HEK293 (cell line): ENCODE data around the gene PTPRO.
A peak's percentile ranks its signal among the peaks of the same experiment; 100 is the strongest.

ENCODE experiments used
- BCL11B ChIP-seq: fragments of 450-650 bp; formaldehyde crosslinking; IDR thresholded peaks from 2 replicates; pipeline ENCODE4 v1.5.1; 2016; ENCODE audit warnings: low read depth, missing biosample characterization, missing genetic modification characterization
- FEZF1 ChIP-seq: fragments of 450-650 bp; formaldehyde crosslinking; IDR thresholded peaks from 2 replicates; pipeline ENCODE4 v1.5.1; 2016; ENCODE audit warnings: missing biosample characterization, missing genetic modification characterization
- PRDM1 ChIP-seq: fragments of 450-650 bp; formaldehyde crosslinking; IDR thresholded peaks from 2 replicates; pipeline ENCODE4; 2016; ENCODE audit warnings: missing biosample characterization, missing genetic modification characterization
- SCRT2 ChIP-seq: fragments of 450-650 bp; formaldehyde crosslinking; IDR thresholded peaks from 2 replicates; pipeline ENCODE4 v1.5.1; 2016; ENCODE audit warnings: missing biosample characterization, missing genetic modification characterization
- SETDB1 ChIP-seq: IDR thresholded peaks from one replicate; pipeline ENCODE4 v1.6.1; 2017; ENCODE audit warnings: mild to moderate bottlenecking, low read length, moderate library complexity, mixed read lengths; ENCODE audit not compliant: insufficient read length
- ZBTB17 ChIP-seq: fragments of 450-650 bp; formaldehyde crosslinking; IDR thresholded peaks from 2 replicates; pipeline ENCODE4 v1.5.1; 2016; ENCODE audit warnings: missing biosample characterization, missing genetic modification characterization
- ZBTB21 ChIP-seq: fragments of 450-650 bp; formaldehyde crosslinking; IDR thresholded peaks from 2 replicates; pipeline ENCODE4 v1.5.1; 2017; ENCODE audit warnings: missing biosample characterization, missing genetic modification characterization
- ZFP37 ChIP-seq: fragments of 450-650 bp; formaldehyde crosslinking; IDR thresholded peaks from 2 replicates; pipeline ENCODE4 v1.5.1; 2016; ENCODE audit warnings: missing biosample characterization, missing genetic modification characterization
- ZIC2 ChIP-seq: fragments of 450-650 bp; formaldehyde crosslinking; IDR thresholded peaks from 2 replicates; pipeline ENCODE4 v1.5.1; 2016; ENCODE audit warnings: missing biosample characterization, missing genetic modification characterization
- ZNF146 ChIP-seq: fragments of 450-650 bp; formaldehyde crosslinking; IDR thresholded peaks from 2 replicates; pipeline ENCODE4 v1.5.1; 2016; ENCODE audit warnings: missing biosample characterization, missing genetic modification characterization
- ZNF174 ChIP-seq: fragments of 450-650 bp; formaldehyde crosslinking; IDR thresholded peaks from 2 replicates; pipeline ENCODE4 v1.5.0; 2017; ENCODE audit warnings: missing biosample characterization, mild to moderate bottlenecking, missing genetic modification characterization
- ZNF19 ChIP-seq: fragments of 450-650 bp; formaldehyde crosslinking; IDR thresholded peaks from 2 replicates; pipeline ENCODE4; 2016; ENCODE audit warnings: missing biosample characterization, missing genetic modification characterization, low read depth
- ZNF202 ChIP-seq: fragments of 450-650 bp; formaldehyde crosslinking; IDR thresholded peaks from 2 replicates; pipeline ENCODE4 v1.5.1; 2016; ENCODE audit warnings: missing biosample characterization, missing genetic modification characterization, borderline replicate concordance
- ZNF394 ChIP-seq: fragments of 450-650 bp; formaldehyde crosslinking; IDR thresholded peaks from 2 replicates; pipeline ENCODE4 v1.5.1; 2016; ENCODE audit warnings: missing biosample characterization, missing genetic modification characterization, mild to moderate bottlenecking, moderate library complexity, borderline replicate concordance
- ZNF514 ChIP-seq: fragments of 450-650 bp; formaldehyde crosslinking; IDR thresholded peaks from 2 replicates; pipeline ENCODE4 v1.5.1; 2016; ENCODE audit warnings: missing biosample characterization, missing genetic modification characterization
- ZNF530 ChIP-seq: fragments of 450-650 bp; formaldehyde crosslinking; IDR thresholded peaks from 2 replicates; pipeline ENCODE4 v1.5.1; 2016; ENCODE audit warnings: low read depth, missing biosample characterization, missing genetic modification characterization
- ZNF623 ChIP-seq: fragments of 450-650 bp; formaldehyde crosslinking; IDR thresholded peaks from 2 replicates; pipeline ENCODE4 v1.5.1; 2016; ENCODE audit warnings: missing biosample characterization, missing genetic modification characterization
- ZNF629 ChIP-seq: fragments of 450-650 bp; formaldehyde crosslinking; IDR thresholded peaks from 2 replicates; pipeline ENCODE4 v1.5.1; 2017; ENCODE audit warnings: missing biosample characterization, missing genetic modification characterization
- ZNF664 ChIP-seq: fragments of 450-650 bp; formaldehyde crosslinking; IDR thresholded peaks from 2 replicates; pipeline ENCODE4 v1.5.1; 2016; ENCODE audit warnings: missing biosample characterization, missing genetic modification characterization
- ZNF677 ChIP-seq: fragments of 450-650 bp; IDR thresholded peaks from 2 replicates; pipeline ENCODE4 v1.5.0; 2018; ENCODE audit warnings: missing biosample characterization, mild to moderate bottlenecking, missing genetic modification characterization, moderate library complexity
- ZNF747 ChIP-seq: fragments of 450-650 bp; formaldehyde crosslinking; IDR thresholded peaks from 2 replicates; pipeline ENCODE4 v1.5.1; 2016; ENCODE audit warnings: missing biosample characterization, missing genetic modification characterization
- ZNF777 ChIP-seq: fragments of 450-650 bp; formaldehyde crosslinking; IDR thresholded peaks from 2 replicates; pipeline ENCODE4 v1.5.1; 2017; ENCODE audit warnings: missing biosample characterization, missing genetic modification characterization, borderline replicate concordance
- ZNF830 ChIP-seq: fragments of 450-650 bp; IDR thresholded peaks from 2 replicates; pipeline ENCODE4 v1.5.0; 2018; ENCODE audit warnings: missing biosample characterization, missing genetic modification characterization, low read depth, mild to moderate bottlenecking, moderate library complexity
- ZSCAN23 ChIP-seq: fragments of 450-650 bp; formaldehyde crosslinking; IDR thresholded peaks from 2 replicates; pipeline ENCODE4 v1.5.1; 2016; ENCODE audit warnings: missing biosample characterization, missing genetic modification characterization
- ZXDB ChIP-seq: fragments of 450-650 bp; formaldehyde crosslinking; IDR thresholded peaks from 2 replicates; pipeline ENCODE4 v1.5.1; 2016; ENCODE audit warnings: missing biosample characterization, missing genetic modification characterization
- TF ChIP-seq, protein P1 (sequence below): fragments of 450-650 bp; formaldehyde crosslinking; IDR thresholded peaks from 2 replicates; pipeline ENCODE4 v1.5.1; 2016; ENCODE audit warnings: missing biosample characterization, missing genetic modification characterization
- TF ChIP-seq, protein P2 (sequence below): fragments of 450-650 bp; formaldehyde crosslinking; IDR thresholded peaks from 2 replicates; pipeline ENCODE4 v1.5.1; 2017; ENCODE audit warnings: missing biosample characterization, missing genetic modification characterization
- TF ChIP-seq, protein P3 (sequence below): fragments of 450-650 bp; formaldehyde crosslinking; IDR thresholded peaks from 2 replicates; pipeline ENCODE4 v1.5.0; 2017; ENCODE audit warnings: missing biosample characterization, missing genetic modification characterization, borderline replicate concordance
- TF ChIP-seq, protein P4 (sequence below): sonication (generic); formaldehyde crosslinking; IDR thresholded peaks from 2 replicates; pipeline ENCODE4 v1.8.1; 2022; ENCODE audit warnings: mild to moderate bottlenecking, moderate library complexity, missing genetic modification reagents
- TF ChIP-seq, protein P5 (sequence below): fragments of 450-650 bp; formaldehyde crosslinking; IDR thresholded peaks from 2 replicates; pipeline ENCODE4 v1.5.1; 2017; ENCODE audit warnings: missing biosample characterization, missing genetic modification characterization
- TF ChIP-seq, protein P6 (sequence below): fragments of 450-650 bp; IDR thresholded peaks from 2 replicates; pipeline ENCODE4 v1.5.1; 2018; ENCODE audit warnings: missing biosample characterization, mild to moderate bottlenecking, missing genetic modification characterization

The PTPRO gene

DNA sequence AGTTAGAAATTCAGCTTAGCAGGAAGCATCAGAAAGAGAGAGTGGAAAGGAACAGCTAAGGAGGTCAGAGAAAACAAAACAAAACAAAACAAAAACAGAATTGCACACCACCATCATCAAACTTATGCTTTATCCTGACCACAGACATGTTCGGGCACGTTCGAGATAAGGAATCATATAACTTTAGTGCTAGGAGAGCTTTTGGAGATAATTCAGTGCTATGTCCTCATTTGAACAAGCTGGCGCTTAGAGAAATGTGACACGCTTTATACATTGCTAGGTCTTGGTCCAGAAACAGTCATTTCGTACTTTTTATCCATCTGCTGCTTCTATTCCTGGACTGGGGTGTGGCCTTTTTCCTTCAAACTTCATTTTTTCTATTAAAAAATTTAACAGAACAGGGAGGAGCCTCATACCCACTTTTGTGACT is 213.1 kb downstream of the PTPRO start (continued):
- TF ChIP-seq ZNF629 = no peak
- TF ChIP-seq ZNF664 (tag by site-specific recombination) = 0 out of 2 replicates have a peak, but pooled peaks have one; percentile 24
- no peak for TF ChIP-seq ZNF146
- TF ChIP-seq ZNF394 (tag by site-specific recombination) = no peak
- TF ChIP-seq SCRT2 = no peak
- TF ChIP-seq SETDB1 = peak; percentile 68
- TF ChIP-seq ZNF677 (tag by site-specific recombination) = no peak
- no peak for TF ChIP-seq ZNF623 (tag by site-specific recombination)
- no peak for TF ChIP-seq ZNF747 (tag by site-specific recombination)
- TF ChIP-seq ZFP37 = no peak
- TF ChIP-seq FEZF1 (tag by site-specific recombination) = peak; percentile 57; the same call in 1 of the 2 replicates
- TF ChIP-seq ZXDB (tag by site-specific recombination) = peak; percentile 33; the same call in 1 of the 2 replicates
- TF ChIP-seq, protein P1, sequence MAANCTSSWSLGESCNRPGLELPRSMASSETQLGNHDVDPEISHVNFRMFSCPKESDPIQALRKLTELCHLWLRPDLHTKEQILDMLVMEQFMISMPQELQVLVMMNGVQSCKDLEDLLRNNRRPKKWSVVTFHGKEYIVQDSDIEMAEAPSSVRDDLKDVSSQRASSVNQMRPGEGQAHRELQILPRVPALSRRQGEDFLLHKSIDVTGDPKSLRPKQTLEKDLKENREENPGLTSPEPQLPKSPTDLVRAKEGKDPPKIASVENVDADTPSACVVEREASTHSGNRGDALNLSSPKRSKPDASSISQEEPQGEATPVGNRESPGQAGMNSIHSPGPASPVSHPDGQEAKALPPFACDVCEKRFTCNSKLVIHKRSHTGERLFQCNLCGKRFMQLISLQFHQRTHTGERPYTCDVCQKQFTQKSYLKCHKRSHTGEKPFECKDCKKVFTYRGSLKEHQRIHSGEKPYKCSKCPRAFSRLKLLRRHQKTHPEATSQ = no peak
- no peak for TF ChIP-seq ZIC2 (tag by site-specific recombination)
- TF ChIP-seq ZNF202 (tag by site-specific recombination) = no peak
- TF ChIP-seq, protein P2, sequence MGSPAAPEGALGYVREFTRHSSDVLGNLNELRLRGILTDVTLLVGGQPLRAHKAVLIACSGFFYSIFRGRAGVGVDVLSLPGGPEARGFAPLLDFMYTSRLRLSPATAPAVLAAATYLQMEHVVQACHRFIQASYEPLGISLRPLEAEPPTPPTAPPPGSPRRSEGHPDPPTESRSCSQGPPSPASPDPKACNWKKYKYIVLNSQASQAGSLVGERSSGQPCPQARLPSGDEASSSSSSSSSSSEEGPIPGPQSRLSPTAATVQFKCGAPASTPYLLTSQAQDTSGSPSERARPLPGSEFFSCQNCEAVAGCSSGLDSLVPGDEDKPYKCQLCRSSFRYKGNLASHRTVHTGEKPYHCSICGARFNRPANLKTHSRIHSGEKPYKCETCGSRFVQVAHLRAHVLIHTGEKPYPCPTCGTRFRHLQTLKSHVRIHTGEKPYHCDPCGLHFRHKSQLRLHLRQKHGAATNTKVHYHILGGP (tag by site-specific recombination) = no peak
- TF ChIP-seq, protein P3, sequence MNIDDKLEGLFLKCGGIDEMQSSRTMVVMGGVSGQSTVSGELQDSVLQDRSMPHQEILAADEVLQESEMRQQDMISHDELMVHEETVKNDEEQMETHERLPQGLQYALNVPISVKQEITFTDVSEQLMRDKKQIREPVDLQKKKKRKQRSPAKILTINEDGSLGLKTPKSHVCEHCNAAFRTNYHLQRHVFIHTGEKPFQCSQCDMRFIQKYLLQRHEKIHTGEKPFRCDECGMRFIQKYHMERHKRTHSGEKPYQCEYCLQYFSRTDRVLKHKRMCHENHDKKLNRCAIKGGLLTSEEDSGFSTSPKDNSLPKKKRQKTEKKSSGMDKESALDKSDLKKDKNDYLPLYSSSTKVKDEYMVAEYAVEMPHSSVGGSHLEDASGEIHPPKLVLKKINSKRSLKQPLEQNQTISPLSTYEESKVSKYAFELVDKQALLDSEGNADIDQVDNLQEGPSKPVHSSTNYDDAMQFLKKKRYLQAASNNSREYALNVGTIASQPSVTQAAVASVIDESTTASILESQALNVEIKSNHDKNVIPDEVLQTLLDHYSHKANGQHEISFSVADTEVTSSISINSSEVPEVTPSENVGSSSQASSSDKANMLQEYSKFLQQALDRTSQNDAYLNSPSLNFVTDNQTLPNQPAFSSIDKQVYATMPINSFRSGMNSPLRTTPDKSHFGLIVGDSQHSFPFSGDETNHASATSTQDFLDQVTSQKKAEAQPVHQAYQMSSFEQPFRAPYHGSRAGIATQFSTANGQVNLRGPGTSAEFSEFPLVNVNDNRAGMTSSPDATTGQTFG = no peak
- no peak for TF ChIP-seq ZNF830
- TF ChIP-seq ZBTB17 (tag by site-specific recombination) = no peak
- no peak for TF ChIP-seq BCL11B (tag by site-specific recombination)
- TF ChIP-seq ZNF19 (tag by site-specific recombination) = no peak
- TF ChIP-seq ZBTB21 = peak; percentile 36; the same call in 1 of the 2 replicates
- no peak for TF ChIP-seq ZSCAN23 (tag by site-specific recombination)
- TF ChIP-seq PRDM1 (tag by site-specific recombination) = peak; percentile 68; the same call in 1 of the 2 replicates
- TF ChIP-seq, protein P4, sequence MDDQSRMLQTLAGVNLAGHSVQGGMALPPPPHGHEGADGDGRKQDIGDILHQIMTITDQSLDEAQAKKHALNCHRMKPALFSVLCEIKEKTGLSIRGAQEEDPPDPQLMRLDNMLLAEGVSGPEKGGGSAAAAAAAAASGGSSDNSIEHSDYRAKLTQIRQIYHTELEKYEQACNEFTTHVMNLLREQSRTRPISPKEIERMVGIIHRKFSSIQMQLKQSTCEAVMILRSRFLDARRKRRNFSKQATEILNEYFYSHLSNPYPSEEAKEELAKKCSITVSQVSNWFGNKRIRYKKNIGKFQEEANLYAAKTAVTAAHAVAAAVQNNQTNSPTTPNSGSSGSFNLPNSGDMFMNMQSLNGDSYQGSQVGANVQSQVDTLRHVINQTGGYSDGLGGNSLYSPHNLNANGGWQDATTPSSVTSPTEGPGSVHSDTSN = no peak
- TF ChIP-seq, protein P5, sequence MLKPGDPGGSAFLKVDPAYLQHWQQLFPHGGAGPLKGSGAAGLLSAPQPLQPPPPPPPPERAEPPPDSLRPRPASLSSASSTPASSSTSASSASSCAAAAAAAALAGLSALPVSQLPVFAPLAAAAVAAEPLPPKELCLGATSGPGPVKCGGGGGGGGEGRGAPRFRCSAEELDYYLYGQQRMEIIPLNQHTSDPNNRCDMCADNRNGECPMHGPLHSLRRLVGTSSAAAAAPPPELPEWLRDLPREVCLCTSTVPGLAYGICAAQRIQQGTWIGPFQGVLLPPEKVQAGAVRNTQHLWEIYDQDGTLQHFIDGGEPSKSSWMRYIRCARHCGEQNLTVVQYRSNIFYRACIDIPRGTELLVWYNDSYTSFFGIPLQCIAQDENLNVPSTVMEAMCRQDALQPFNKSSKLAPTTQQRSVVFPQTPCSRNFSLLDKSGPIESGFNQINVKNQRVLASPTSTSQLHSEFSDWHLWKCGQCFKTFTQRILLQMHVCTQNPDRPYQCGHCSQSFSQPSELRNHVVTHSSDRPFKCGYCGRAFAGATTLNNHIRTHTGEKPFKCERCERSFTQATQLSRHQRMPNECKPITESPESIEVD = no peak
- no peak for TF ChIP-seq ZNF514
- TF ChIP-seq ZNF777 (tag by site-specific recombination) = no peak
- no peak for TF ChIP-seq ZNF530
- TF ChIP-seq, protein P6, sequence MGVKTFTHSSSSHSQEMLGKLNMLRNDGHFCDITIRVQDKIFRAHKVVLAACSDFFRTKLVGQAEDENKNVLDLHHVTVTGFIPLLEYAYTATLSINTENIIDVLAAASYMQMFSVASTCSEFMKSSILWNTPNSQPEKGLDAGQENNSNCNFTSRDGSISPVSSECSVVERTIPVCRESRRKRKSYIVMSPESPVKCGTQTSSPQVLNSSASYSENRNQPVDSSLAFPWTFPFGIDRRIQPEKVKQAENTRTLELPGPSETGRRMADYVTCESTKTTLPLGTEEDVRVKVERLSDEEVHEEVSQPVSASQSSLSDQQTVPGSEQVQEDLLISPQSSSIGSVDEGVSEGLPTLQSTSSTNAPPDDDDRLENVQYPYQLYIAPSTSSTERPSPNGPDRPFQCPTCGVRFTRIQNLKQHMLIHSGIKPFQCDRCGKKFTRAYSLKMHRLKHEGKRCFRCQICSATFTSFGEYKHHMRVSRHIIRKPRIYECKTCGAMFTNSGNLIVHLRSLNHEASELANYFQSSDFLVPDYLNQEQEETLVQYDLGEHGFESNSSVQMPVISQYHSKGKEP (tag by site-specific recombination) = no peak
- TF ChIP-seq ZNF174 (tag by site-specific recombination) = no peak
